GM23248 (cell line): ENCODE data around the gene ME2.

Experiments
- EZH2 ChIP-seq: fragments of 200-600 bp; sonication (generic); IDR thresholded peaks from 2 replicates; pipeline ENCODE4 v1.6.1; 2018; ENCODE audit warnings: antibody characterized with exemption, mild to moderate bottlenecking; ENCODE audit not compliant: insufficient read depth, poor library complexity, severe bottlenecking
- EZH2phosphoT487 ChIP-seq: fragments of 200-600 bp; sonication (generic); IDR thresholded peaks from 2 replicates; pipeline ENCODE4 v1.6.1; 2018; ENCODE audit warnings: antibody characterized with exemption, moderate library complexity, mild to moderate bottlenecking, low read depth; ENCODE audit not compliant: insufficient read depth

- TF ChIP-seq EZH2 (no peak), EZH2phosphoT487 (no peak)
These were observed 30.8 kb upstream of the ME2 start for GRCh38 chr18:50848061-50848551.
